ENCODE data around the gene SAMD4A.

Gene SAMD4A

DNA sequence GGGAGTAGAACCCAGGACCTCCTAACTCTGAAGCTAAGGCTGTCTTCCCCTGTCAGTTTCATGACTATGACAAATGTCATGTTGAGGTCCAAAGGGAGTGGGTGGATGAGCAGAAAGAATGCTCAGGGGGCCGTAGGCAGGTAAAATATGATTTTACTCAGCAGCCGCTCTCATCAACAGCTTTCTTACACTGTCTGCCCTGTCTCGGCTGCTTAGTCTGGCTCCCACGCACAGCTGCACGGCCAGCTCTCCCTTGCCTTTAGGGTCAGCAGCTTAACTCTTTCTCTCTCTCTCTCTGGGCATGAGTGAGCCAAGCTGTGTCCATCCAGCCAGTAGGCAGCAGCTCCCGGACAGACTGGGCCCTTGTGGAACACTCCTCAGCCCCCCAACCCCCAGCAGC is 240.5 kb downstream of the SAMD4A start:
- peaks cover 3% of the 10 kb centered on the region for H3K4me1 ChIP-seq (ENCODE audit: low read depth, poor library complexity, severe bottlenecking)
- TF ChIP-seq, protein P1, sequence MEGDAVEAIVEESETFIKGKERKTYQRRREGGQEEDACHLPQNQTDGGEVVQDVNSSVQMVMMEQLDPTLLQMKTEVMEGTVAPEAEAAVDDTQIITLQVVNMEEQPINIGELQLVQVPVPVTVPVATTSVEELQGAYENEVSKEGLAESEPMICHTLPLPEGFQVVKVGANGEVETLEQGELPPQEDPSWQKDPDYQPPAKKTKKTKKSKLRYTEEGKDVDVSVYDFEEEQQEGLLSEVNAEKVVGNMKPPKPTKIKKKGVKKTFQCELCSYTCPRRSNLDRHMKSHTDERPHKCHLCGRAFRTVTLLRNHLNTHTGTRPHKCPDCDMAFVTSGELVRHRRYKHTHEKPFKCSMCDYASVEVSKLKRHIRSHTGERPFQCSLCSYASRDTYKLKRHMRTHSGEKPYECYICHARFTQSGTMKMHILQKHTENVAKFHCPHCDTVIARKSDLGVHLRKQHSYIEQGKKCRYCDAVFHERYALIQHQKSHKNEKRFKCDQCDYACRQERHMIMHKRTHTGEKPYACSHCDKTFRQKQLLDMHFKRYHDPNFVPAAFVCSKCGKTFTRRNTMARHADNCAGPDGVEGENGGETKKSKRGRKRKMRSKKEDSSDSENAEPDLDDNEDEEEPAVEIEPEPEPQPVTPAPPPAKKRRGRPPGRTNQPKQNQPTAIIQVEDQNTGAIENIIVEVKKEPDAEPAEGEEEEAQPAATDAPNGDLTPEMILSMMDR (conservative IDR thresholded peaks at IDR 0.05; ENCODE audit: low read depth, low read length): no peak
- no peaks in the 10 kb centered on the region for H4K20me1 ChIP-seq (ENCODE audit: insufficient read depth)
- no peaks in the 10 kb centered on the region for H3K79me2 ChIP-seq (ENCODE audit: insufficient read depth, low read depth)
- H3K4me3 ChIP-seq (IDR thresholded peaks at IDR 0.05; ENCODE audit: insufficient read depth, low read depth, low read length): no peak overlapping the region
- H3K27me3 ChIP-seq (ENCODE audit: insufficient read depth, low read depth): no peaks in the 10 kb centered on the region
- no peak overlapping the region for H2AFZ ChIP-seq (ENCODE audit: low read depth)
- no peak overlapping the region for H3K27ac ChIP-seq
- H3K9ac ChIP-seq: no peak overlapping the region
- H3K4me2 ChIP-seq: no peak overlapping the region
- H3K36me3 ChIP-seq (ENCODE audit: insufficient read depth): no peaks in the 10 kb centered on the region

DNA sequence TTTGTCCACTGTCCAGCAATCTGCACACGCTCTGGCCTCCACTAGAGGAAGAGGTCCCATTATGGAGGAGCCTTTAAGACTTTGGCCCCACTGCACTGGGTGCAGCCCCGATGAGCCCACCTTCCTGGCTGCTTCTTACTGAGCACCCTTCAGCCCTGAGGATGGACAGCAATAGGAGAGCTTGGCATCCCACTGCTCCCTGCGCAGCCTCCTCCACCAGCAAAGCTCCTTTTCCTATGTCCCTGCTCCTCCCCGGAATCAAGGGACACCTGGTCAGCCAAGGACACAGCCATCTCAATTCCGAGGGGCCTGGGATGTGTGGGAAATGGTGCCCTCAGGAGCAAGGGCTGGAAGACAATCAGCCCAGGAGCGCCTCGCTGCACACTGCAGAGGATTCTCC is 241.0 kb downstream of the SAMD4A start:
- Histone ChIP-seq H3K9ac (no peak overlapping the region), H3K4me2 (no peak overlapping the region), H3K4me1 (ENCODE audit: low read depth, poor library complexity, severe bottlenecking) (peaks cover 3% of the 10 kb centered on the region), H3K27ac (no peak overlapping the region), H3K36me3 (ENCODE audit: insufficient read depth) (no peaks in the 10 kb centered on the region), H2AFZ (ENCODE audit: low read depth) (no peak overlapping the region), H3K4me3 (IDR thresholded peaks at IDR 0.05; ENCODE audit: insufficient read depth, low read depth, low read length) (no peak overlapping the region), H3K79me2 (ENCODE audit: insufficient read depth, low read depth) (no peaks in the 10 kb centered on the region), H4K20me1 (ENCODE audit: insufficient read depth) (no peaks in the 10 kb centered on the region), H3K27me3 (ENCODE audit: insufficient read depth, low read depth) (no peaks in the 10 kb centered on the region)
- TF ChIP-seq, protein P1 (conservative IDR thresholded peaks at IDR 0.05; ENCODE audit: low read depth, low read length): no peak

DNA sequence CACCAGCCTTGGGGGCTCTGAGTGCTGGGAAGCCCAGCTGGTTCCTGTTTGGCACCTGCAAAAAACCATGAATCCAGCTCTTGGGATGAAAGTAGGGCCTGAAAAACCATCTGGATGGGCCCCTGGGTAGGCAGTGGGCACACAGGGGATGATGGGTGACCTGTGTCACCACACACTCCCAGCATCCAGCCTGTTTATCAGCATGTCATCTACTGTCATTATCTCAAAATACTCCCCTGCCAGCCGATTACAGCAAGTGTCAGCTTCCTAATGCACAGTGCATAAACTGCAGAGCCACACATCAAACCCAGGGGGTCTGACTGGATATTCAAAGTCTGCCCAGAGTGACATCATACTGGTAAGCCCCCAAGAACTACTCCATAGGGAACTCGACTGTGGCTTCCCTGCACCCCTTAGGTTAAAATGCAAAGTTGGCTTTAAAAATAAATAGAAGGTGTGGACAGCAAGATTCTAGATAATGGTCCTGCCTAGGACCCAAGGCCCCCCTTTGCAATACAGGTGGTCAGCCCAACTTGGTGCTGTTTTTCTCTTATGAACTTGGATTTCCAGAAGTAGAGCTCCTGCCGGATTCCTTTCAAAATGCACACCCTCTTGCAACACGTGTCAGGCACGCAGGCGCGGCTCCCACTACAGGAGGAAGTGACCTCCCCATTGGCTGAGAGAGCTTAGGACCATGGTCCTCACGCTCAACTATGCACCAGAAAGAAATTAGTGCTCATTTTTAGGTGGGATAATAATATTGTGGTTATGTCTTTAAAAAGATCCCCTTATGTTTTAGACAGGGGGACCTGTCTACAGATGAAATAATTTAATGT is 241.6 kb downstream of the SAMD4A start:
- H3K4me1 ChIP-seq (ENCODE audit: low read depth, poor library complexity, severe bottlenecking): peaks cover 3% of the 10 kb centered on the region
- H3K27me3 ChIP-seq (ENCODE audit: insufficient read depth, low read depth): no peaks in the 10 kb centered on the region

DNA sequence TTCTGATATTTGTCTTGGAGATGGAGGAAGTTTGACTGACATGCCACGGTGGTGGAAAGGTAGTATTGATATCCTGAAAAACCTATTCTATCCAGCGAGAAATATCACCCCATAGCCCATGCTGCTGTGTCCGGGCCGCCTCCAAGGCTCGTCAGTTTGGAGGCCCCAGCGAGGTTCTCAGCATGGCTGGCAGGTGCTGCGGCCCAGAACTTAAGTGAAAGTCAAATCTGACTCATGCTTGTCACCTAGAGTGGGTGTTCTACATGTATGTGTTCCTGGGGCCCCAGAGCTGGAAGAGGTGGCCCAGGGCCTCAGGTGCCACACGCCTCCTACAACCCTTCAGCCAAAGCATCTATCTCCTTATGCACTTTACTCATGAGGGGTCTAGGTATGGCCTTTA is 242.8 kb downstream of the SAMD4A start:
- TF ChIP-seq, protein P1 (conservative IDR thresholded peaks at IDR 0.05; ENCODE audit: low read depth, low read length): no peak
- Histone ChIP-seq H4K20me1 (ENCODE audit: insufficient read depth) (no peaks in the 10 kb centered on the region), H3K4me1 (ENCODE audit: low read depth, poor library complexity, severe bottlenecking) (peaks cover 3% of the 10 kb centered on the region), H3K79me2 (ENCODE audit: insufficient read depth, low read depth) (no peaks in the 10 kb centered on the region), H3K4me2 (no peak overlapping the region), H3K27me3 (ENCODE audit: insufficient read depth, low read depth) (no peaks in the 10 kb centered on the region), H3K36me3 (ENCODE audit: insufficient read depth) (no peaks in the 10 kb centered on the region), H3K27ac (no peak overlapping the region), H3K4me3 (IDR thresholded peaks at IDR 0.05; ENCODE audit: insufficient read depth, low read depth, low read length) (no peak overlapping the region), H3K9ac (no peak overlapping the region), H2AFZ (ENCODE audit: low read depth) (no peak overlapping the region)

More for the DNA sequence above, 241.6 kb downstream of the SAMD4A start:
- Histone ChIP-seq H3K27ac (no peak overlapping the region), H3K36me3 (ENCODE audit: insufficient read depth) (no peaks in the 10 kb centered on the region), H3K4me2 (no peak overlapping the region), H2AFZ (ENCODE audit: low read depth) (no peak overlapping the region), H4K20me1 (ENCODE audit: insufficient read depth) (no peaks in the 10 kb centered on the region), H3K79me2 (ENCODE audit: insufficient read depth, low read depth) (no peaks in the 10 kb centered on the region), H3K9ac (no peak overlapping the region), H3K4me3 (IDR thresholded peaks at IDR 0.05; ENCODE audit: insufficient read depth, low read depth, low read length) (no peak overlapping the region)
- TF ChIP-seq, protein P1 (conservative IDR thresholded peaks at IDR 0.05; ENCODE audit: low read depth, low read length): no peak

Measured in KMS-11 (cell line).